Mammary epithelial cell (primary cell): ENCODE measurements around the gene CD276.

Experiments
- CTCF ChIP-seq, 2 donors: IDR thresholded peaks in 1 of 2; conservative IDR thresholded peaks in 1 of 2; 2 replicates each; pipeline ENCODE4 v1.5.1; 2011 to 2012; ENCODE audit warnings: inconsistent platforms in 2 of 2, low read length in 2 of 2, mild to moderate bottlenecking in 2 of 2, control low read depth in 1 of 2, low read depth in 1 of 2; ENCODE audit not compliant: insufficient read depth in 1 of 2; ENCODE audit errors: extremely low read depth in 1 of 2
- EZH2 ChIP-seq: IDR thresholded peaks from 2 replicates; pipeline ENCODE4 v1.6.1; 2012; ENCODE audit warnings: low read length, inconsistent platforms, borderline replicate concordance

GRCh38 chr15:73722425-73722824 is 38.2 kb downstream of the CD276 start:
- TF ChIP-seq CTCF (conservative IDR thresholded peaks at IDR 0.05 in 1 of 2, IDR thresholded peaks at IDR 0.05 in 1 of 2; ENCODE audit: extremely low read depth in 1 of 2, insufficient read depth in 1 of 2, low read depth in 1 of 2, low read length in 2 of 2) (no peak), EZH2 (no peak)
